Fibroblast of lung (primary cell): ENCODE data around the gene KCTD15. TPM values are rescaled to one million over a fixed set of nuclear protein-coding genes. Genes with fewer than 3 reads are reported as not detected.

Source experiments
- DNase-seq, 2 donors: peaks; one replicate each; pipeline versions ENCODE4 v3.0.0 to v3.0.0-alpha.2; 2010; ENCODE audit warnings: low read depth in 2 of 2
- H2AFZ ChIP-seq: 2 replicates; pipeline ENCODE4 v1.5.1; 2012; ENCODE audit warnings: low read length, control low read depth, inconsistent platforms
- H3K27ac ChIP-seq: 2 replicates; pipeline ENCODE4 v1.5.1; 2011; ENCODE audit warnings: low read length, control low read depth; ENCODE audit not compliant: insufficient read depth
- H3K27me3 ChIP-seq: 2 replicates; pipeline ENCODE4 v1.5.1; 2011; ENCODE audit warnings: mild to moderate bottlenecking, low read length; ENCODE audit not compliant: control insufficient read depth, insufficient read depth
- H3K36me3 ChIP-seq: 2 replicates; pipeline ENCODE4 v1.5.1; 2011; ENCODE audit warnings: low read length; ENCODE audit not compliant: control insufficient read depth, insufficient read depth
- H3K4me1 ChIP-seq: 2 replicates; pipeline ENCODE4 v1.5.1; 2011; ENCODE audit warnings: low read length; ENCODE audit not compliant: control insufficient read depth, insufficient read depth; ENCODE audit errors: extremely low read depth
- H3K4me2 ChIP-seq: 2 replicates; pipeline ENCODE4 v1.5.1; 2011; ENCODE audit warnings: low read length, control low read depth; ENCODE audit not compliant: insufficient read depth; ENCODE audit errors: extremely low read depth
- H3K4me3 ChIP-seq, 4 experiments: fragments of 200-600 bp in 1 of 4; sonication (generic) in 1 of 4; replicated peaks in 1 of 4; 2 replicates each; pipeline ENCODE4 v1.5.1; 2011 to 2016; ENCODE audit warnings: low read length in 4 of 4, low read depth in 3 of 4, mild to moderate bottlenecking in 3 of 4, control low read depth in 2 of 4, inconsistent platforms in 1 of 4, mixed read lengths in 1 of 4; ENCODE audit not compliant: insufficient read depth in 1 of 4; ENCODE audit errors: control extremely low read depth in 1 of 4
- H3K79me2 ChIP-seq: 2 replicates; pipeline ENCODE4 v1.5.1; 2012; ENCODE audit warnings: mild to moderate bottlenecking, low read length, inconsistent platforms; ENCODE audit not compliant: control insufficient read depth, insufficient read depth
- H3K9ac ChIP-seq: 2 replicates; pipeline ENCODE4 v1.5.1; 2011; ENCODE audit warnings: mild to moderate bottlenecking, low read length, control low read depth; ENCODE audit not compliant: insufficient read depth
- H3K9me3 ChIP-seq: 2 replicates; pipeline ENCODE4 v1.5.1; 2012; ENCODE audit warnings: low read depth, low read length; ENCODE audit not compliant: control insufficient read depth, insufficient read depth
- H4K20me1 ChIP-seq: 2 replicates; pipeline ENCODE4 v1.5.1; 2011; ENCODE audit warnings: low read length; ENCODE audit not compliant: control insufficient read depth, insufficient read depth; ENCODE audit errors: extremely low read depth
- CTCF ChIP-seq, 2 donors: IDR thresholded peaks in 1 of 2; conservative IDR thresholded peaks in 1 of 2; 1 replicate in 1 of 2; 2 replicates in 1 of 2; pipeline ENCODE4 v1.5.1; 2011 to 2012; ENCODE audit warnings: low read length in 2 of 2, control low read depth in 1 of 2, inconsistent platforms in 1 of 2, low read depth in 1 of 2, mild to moderate bottlenecking in 1 of 2
- EZH2 ChIP-seq: IDR thresholded peaks from 2 replicates; pipeline ENCODE4 v1.5.1; 2012; ENCODE audit warnings: low read length, control low read depth, mild to moderate bottlenecking; ENCODE audit errors: missing control alignments
- polyA plus RNA-seq, 2 donors: library from polyadenylated mRNA; depleted of rRNA in 1 of 2; stranded (reverse) in 1 of 2; unstranded in 1 of 2; fragments of >200 nt; gene quantifications; 2 replicates each; pipeline ENCODE4 v1.2.1, GENCODE V29; 2011 to 2012; ENCODE audit warnings: missing spikeins in 1 of 2
- total RNA-seq: library from RNA; depleted of rRNA; stranded (reverse); fragments of >200 nt; gene quantifications from 2 replicates; pipeline ENCODE4 v1.2.1, GENCODE V29; 2014

KCTD15 gene
- total and polyA plus RNA-seq, 2 donors (not counting 1 experiment from before 2014, with no cell fraction given) = 3.3 to 9.7 TPM

GRCh38 chr19:33808399-33808798 lies 11.7 kb downstream of the KCTD15 start:
- Histone ChIP-seq H3K4me3 (no peak overlapping the region), H3K4me2 (no peak overlapping the region), H3K27me3 (no peaks in the 10 kb centered on the region), H3K36me3 (no peaks in the 10 kb centered on the region), H3K27ac (no peak overlapping the region), H2AFZ (no peak overlapping the region), H3K79me2 (no peaks in the 10 kb centered on the region), H4K20me1 (no peaks in the 10 kb centered on the region), H3K9ac (no peak overlapping the region), H3K4me1 (no peaks in the 10 kb centered on the region), H3K9me3 (no peaks in the 10 kb centered on the region)
- DNase-seq = no peak
- TF ChIP-seq CTCF (conservative IDR thresholded peaks at IDR 0.05 in 1 of 2, IDR thresholded peaks at IDR 0.05 in 1 of 2; ENCODE audit: low read depth in 1 of 2, low read length in 2 of 2) (no peak), EZH2 (no peak)

- DNase-seq = peak in 1 of 2 donors; percentile 45
- Histone ChIP-seq H3K4me1 (no peaks in the 10 kb centered on the region), H3K27me3 (no peaks in the 10 kb centered on the region), H3K36me3 (no peaks in the 10 kb centered on the region), H3K9ac (no peak overlapping the region), H3K79me2 (no peaks in the 10 kb centered on the region), H4K20me1 (no peaks in the 10 kb centered on the region), H3K27ac (no peak overlapping the region), H3K9me3 (no peaks in the 10 kb centered on the region), H3K4me3 (no peak overlapping the region), H3K4me2 (no peak overlapping the region), H2AFZ (no peak overlapping the region)
- TF ChIP-seq CTCF (conservative IDR thresholded peaks at IDR 0.05 in 1 of 2, IDR thresholded peaks at IDR 0.05 in 1 of 2; ENCODE audit: low read depth in 1 of 2, low read length in 2 of 2) (no peak), EZH2 (no peak)
These were observed 13.3 kb downstream of the KCTD15 start for GRCh38 chr19:33809960-33810359.

- H3K36me3 ChIP-seq = no peaks in the 10 kb centered on the region
- no peaks in the 10 kb centered on the region for H3K79me2 ChIP-seq
- no peaks in the 10 kb centered on the region for H4K20me1 ChIP-seq
- no peak for DNase-seq
- H3K4me3 ChIP-seq = no peak overlapping the region
- no peaks in the 10 kb centered on the region for H3K9me3 ChIP-seq
- H2AFZ ChIP-seq = no peak overlapping the region
- H3K4me1 ChIP-seq = no peaks in the 10 kb centered on the region
- H3K27me3 ChIP-seq = no peaks in the 10 kb centered on the region
- H3K9ac ChIP-seq = no peak overlapping the region
- H3K27ac ChIP-seq = no peak overlapping the region
- no peak for TF ChIP-seq CTCF (conservative IDR thresholded peaks at IDR 0.05 in 1 of 2, IDR thresholded peaks at IDR 0.05 in 1 of 2; ENCODE audit: low read depth in 1 of 2, low read length in 2 of 2)
- no peak for TF ChIP-seq EZH2
- H3K4me2 ChIP-seq = no peak overlapping the region
These were observed 14.2 kb downstream of the KCTD15 start for GRCh38 chr19:33810821-33811220.
